HG03095 (cell line): ENCODE results near the gene LAMTOR2.
A peak's percentile ranks its signal among the peaks of the same experiment; 100 is the strongest.
"Not testable (repeated sequence)": the region's sequence is repeated elsewhere in the genome, so short reads cannot be mapped to it uniquely, and the experiment has no call there.

ENCODE experiments used
- ATAC-seq: cut with Tn5 transposase; IDR thresholded peaks from one replicate; pipeline ENCODE4 v1.9.1; 2021; ENCODE audit warnings: moderate library complexity; ENCODE audit not compliant: unreplicated experiment

The LAMTOR2 gene

GRCh38 chr1:156054500-156055280, at the start of gene LAMTOR2:
Gene LAMTOR2 (plus strand): TSS chr1:156054782. CDS start chr1:156054890, 108 bp downstream.
- peak; percentile 65 for ATAC-seq

- ATAC-seq, result no peak
These were observed 49.6 kb upstream of the LAMTOR2 start for GRCh38 chr1:156004843-156005584.

- no peak for ATAC-seq
These were observed 47.8 kb upstream of the LAMTOR2 start for GRCh38 chr1:156006666-156007376.

- ATAC-seq, result no peak
These were observed 45.2 kb upstream of the LAMTOR2 start for GRCh38 chr1:156009404-156009803.

GRCh38 chr1:156012051-156012817, 42.3 kb upstream of the LAMTOR2 start:
- peak; percentile 80 for ATAC-seq

GRCh38 chr1:156014829-156015228, 39.8 kb upstream of the LAMTOR2 start:
- no peak for ATAC-seq

- no peak for ATAC-seq
These were observed 34.7 kb upstream of the LAMTOR2 start for GRCh38 chr1:156019946-156020292.

- peak; percentile 98 for ATAC-seq
These were observed 34.1 kb upstream of the LAMTOR2 start, which contains the start of gene SSR2 for GRCh38 chr1:156020293-156021092. Gene SSR2 (minus strand): TSS chr1:156020951. CDS start chr1:156020167, 784 bp downstream.

GRCh38 chr1:156021093-156021428, 33.5 kb upstream of the LAMTOR2 start:
- ATAC-seq, result no peak

- no peak for ATAC-seq
These were observed 32.6 kb upstream of the LAMTOR2 start for GRCh38 chr1:156021954-156022353.

GRCh38 chr1:156024801-156025200, 29.8 kb upstream of the LAMTOR2 start:
- no peak for ATAC-seq

- ATAC-seq, result no peak
These were observed 28.7 kb upstream of the LAMTOR2 start for GRCh38 chr1:156025876-156026275.

GRCh38 chr1:156026588-156026987, 28.0 kb upstream of the LAMTOR2 start:
- no peak for ATAC-seq

- ATAC-seq, result no peak
These were observed 21.6 kb upstream of the LAMTOR2 start for GRCh38 chr1:156033011-156033410.

- ATAC-seq, result not testable (repeated sequence)
These were observed 19.6 kb upstream of the LAMTOR2 start for GRCh38 chr1:156034991-156035390.

- no peak for ATAC-seq
These were observed 11.8 kb upstream of the LAMTOR2 start for GRCh38 chr1:156042828-156043227.

GRCh38 chr1:156045076-156045475, 9.5 kb upstream of the LAMTOR2 start:
- no peak for ATAC-seq

GRCh38 chr1:156048663-156049258, 5.8 kb upstream of the LAMTOR2 start:
- ATAC-seq, result no peak

- ATAC-seq, result no peak
These were observed 4.2 kb upstream of the LAMTOR2 start for GRCh38 chr1:156050376-156050775.
